Neural cell (in vitro differentiated cells): Measurements from ENCODE around the gene VN1R5. TPM values are rescaled to one million over a fixed set of nuclear protein-coding genes. Genes with fewer than 3 reads are reported as not detected.

ENCODE experiments used
- H2AFZ ChIP-seq: fragments of 200-600, 300-800 bp; sonication (generic), shearing (Covaris generic); 2 replicates; pipeline ENCODE4 v1.6.0; 2014; ENCODE audit warnings: low read depth, mild to moderate bottlenecking, antibody characterized with exemption, low read length, moderate library complexity
- H3F3A ChIP-seq: fragments of 200-600 bp; shearing (Covaris generic); 2 replicates; pipeline ENCODE4 v1.6.1; 2016; ENCODE audit warnings: mild to moderate bottlenecking, moderate library complexity, mixed read lengths, antibody characterized with exemption, low read length; ENCODE audit not compliant: insufficient read depth, poor library complexity, severe bottlenecking
- H3K27ac ChIP-seq: fragments of 200-600, 300-800 bp; sonication (generic), shearing (Covaris generic); 2 replicates; pipeline ENCODE4 v1.5.1; 2014; ENCODE audit warnings: mild to moderate bottlenecking, low read length, moderate library complexity
- H3K27me3 ChIP-seq: fragments of 300-800, 200-600 bp; sonication (generic), shearing (Covaris generic); 2 replicates; pipeline ENCODE4 v1.6.0; 2014; ENCODE audit warnings: mild to moderate bottlenecking, low read depth, low read length, moderate library complexity; ENCODE audit not compliant: insufficient read depth
- H3K36me3 ChIP-seq: fragments of 300-800, 200-600 bp; sonication (generic), shearing (Covaris generic); 2 replicates; pipeline ENCODE4 v1.5.1; 2014; ENCODE audit warnings: mild to moderate bottlenecking, antibody characterized with exemption, low read length, moderate library complexity; ENCODE audit not compliant: insufficient read depth
- H3K4me2 ChIP-seq: fragments of 300-800, 200-600 bp; sonication (generic), shearing (Covaris generic); 2 replicates; pipeline ENCODE4 v1.6.0; 2014; ENCODE audit warnings: mild to moderate bottlenecking, low read length
- H3K4me3 ChIP-seq: fragments of 300-800, 200-600 bp; sonication (generic), shearing (Covaris generic); 2 replicates; pipeline ENCODE4 v1.5.1; 2014; ENCODE audit warnings: mild to moderate bottlenecking, low read length, moderate library complexity
- H3K79me2 ChIP-seq: fragments of 200-600 bp; shearing (Covaris generic); replicated peaks from 2 replicates; pipeline ENCODE4 v1.6.0; 2014; ENCODE audit warnings: mild to moderate bottlenecking, low read length, moderate library complexity; ENCODE audit not compliant: insufficient read depth
- H3K9ac ChIP-seq: fragments of 300-800, 200-600 bp; sonication (generic), shearing (Covaris generic); 2 replicates; pipeline ENCODE4 v1.6.1; 2016; ENCODE audit warnings: mild to moderate bottlenecking, low read length, mixed read lengths
- H3K9me2 ChIP-seq: fragments of 200-600 bp; shearing (Covaris generic); 2 replicates; pipeline ENCODE4 v1.6.1; 2016; ENCODE audit warnings: mild to moderate bottlenecking, low read length, mixed read lengths; ENCODE audit not compliant: insufficient read depth
- H3K9me3 ChIP-seq: fragments of 200-600, 300-800 bp; sonication (generic), shearing (Covaris generic); 2 replicates; pipeline ENCODE4 v1.6.1; 2016; ENCODE audit warnings: mild to moderate bottlenecking, mixed run types, low read length, moderate library complexity, mixed read lengths
- H4K20me1 ChIP-seq: fragments of 200-600 bp; shearing (Covaris generic); 2 replicates; pipeline ENCODE4 v1.6.1; 2016; ENCODE audit warnings: mild to moderate bottlenecking, mixed run types; ENCODE audit not compliant: insufficient read depth
- EP300 ChIP-seq: fragments of 450-650 bp; conservative IDR thresholded peaks from 2 replicates; pipeline ENCODE4 v1.6.1; 2014; ENCODE audit warnings: antibody characterized with exemption, mild to moderate bottlenecking, moderate library complexity; ENCODE audit not compliant: poor library complexity, severe bottlenecking
- EZH2 ChIP-seq: fragments of 200-600, 300-800 bp; shearing (Covaris generic), sonication (generic); IDR thresholded peaks from 2 replicates; pipeline ENCODE4 v1.6.1; 2014; ENCODE audit warnings: antibody characterized with exemption, low read length, borderline replicate concordance, mild to moderate bottlenecking; ENCODE audit not compliant: insufficient read depth, poor library complexity, severe bottlenecking
- MXI1 ChIP-seq: fragments of 450-650 bp; conservative IDR thresholded peaks from 2 replicates; pipeline ENCODE4 v1.6.1; 2014; ENCODE audit warnings: antibody characterized with exemption, mild to moderate bottlenecking; ENCODE audit not compliant: poor library complexity, severe bottlenecking
- POLR2AphosphoS5 ChIP-seq: IDR thresholded peaks from 2 replicates; pipeline ENCODE4 v1.6.1; 2012
- RAD21 ChIP-seq: fragments of 450-650 bp; conservative IDR thresholded peaks from 2 replicates; pipeline ENCODE4 v1.6.1; 2014; ENCODE audit warnings: antibody characterized with exemption, mild to moderate bottlenecking, moderate library complexity
- SMC3 ChIP-seq: fragments of 450-650 bp; conservative IDR thresholded peaks from 2 replicates; pipeline ENCODE4 v1.6.1; 2014; ENCODE audit warnings: antibody characterized with exemption, mild to moderate bottlenecking, moderate library complexity; ENCODE audit not compliant: poor library complexity
- TAF1 ChIP-seq: IDR thresholded peaks from 2 replicates; pipeline ENCODE4 v1.6.1; 2012; ENCODE audit warnings: low read depth
- polyA plus RNA-seq: library from polyadenylated mRNA; depleted of rRNA; stranded (reverse); fragments of >200 nt; gene quantifications from 2 replicates; pipeline ENCODE4 v1.2.3, GENCODE V29; 2014
- TF ChIP-seq, protein P1 (sequence below): fragments of 450-650 bp; IDR thresholded peaks from 2 replicates; pipeline ENCODE4 v1.5.1; 2014; ENCODE audit warnings: antibody characterized with exemption, mild to moderate bottlenecking, moderate library complexity; ENCODE audit not compliant: poor library complexity, severe bottlenecking
- TF ChIP-seq, protein P2 (sequence below): IDR thresholded peaks from 2 replicates; pipeline ENCODE4 v1.6.1; 2012; ENCODE audit warnings: borderline replicate concordance

Gene VN1R5
- polyA plus RNA-seq, 1 donor from 2014 or later: not detected

DNA sequence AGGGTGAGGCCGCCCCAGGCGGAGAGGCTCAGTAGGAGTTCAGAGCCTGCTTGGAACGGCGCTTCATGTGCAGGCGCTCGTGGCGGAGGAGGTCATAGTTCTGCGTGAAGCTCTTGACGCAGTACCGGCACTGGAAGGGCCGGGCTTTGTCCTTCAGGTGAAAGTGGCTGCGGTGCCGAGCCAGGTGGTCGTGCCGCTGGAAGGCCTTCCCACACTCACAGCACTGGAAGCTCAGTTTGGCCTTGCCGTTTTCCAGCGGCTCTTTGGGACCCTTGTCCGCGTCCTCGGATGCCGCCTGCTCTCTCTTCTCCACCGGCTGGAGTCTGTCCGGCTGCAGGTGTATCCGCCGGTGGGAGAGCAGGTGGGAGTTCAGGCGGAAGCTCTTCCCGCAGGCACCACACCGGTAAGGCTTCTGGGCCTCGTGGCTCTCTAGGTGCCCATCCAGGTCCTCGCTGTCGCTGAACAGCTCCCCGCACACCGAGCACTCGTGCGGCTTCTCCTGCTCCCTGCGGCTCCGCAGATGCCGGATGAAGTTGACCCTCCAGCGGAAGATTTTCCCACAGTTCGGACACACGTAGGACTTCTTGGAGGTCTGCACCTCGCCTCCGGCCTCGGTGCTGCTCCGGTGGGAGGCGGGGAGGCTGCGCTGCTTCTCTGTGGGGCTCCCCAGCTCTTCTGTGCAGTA lies 44.8 kb downstream of the VN1R5 start:
- Histone ChIP-seq H3K9me3 (no peaks in the 10 kb centered on the region), H3K27me3 (no peaks in the 10 kb centered on the region), H3K36me3 (no peaks in the 10 kb centered on the region), H3K27ac (no peak overlapping the region), H3K4me2 (no peak overlapping the region), H3K79me2 (no peaks in the 10 kb centered on the region), H2AFZ (no peak overlapping the region), H3K9me2 (no peaks in the 10 kb centered on the region), H4K20me1 (no peaks in the 10 kb centered on the region), H3K4me3 (no peak overlapping the region), H3K9ac (no peak overlapping the region), H3F3A (no peaks in the 10 kb centered on the region)
- TF ChIP-seq TAF1 (no peak), MXI1 (no peak), SMC3 (no peak), EP300 (no peak), EZH2 (no peak), POLR2AphosphoS5 (no peak), RAD21 (no peak)
- TF ChIP-seq, protein P1, sequence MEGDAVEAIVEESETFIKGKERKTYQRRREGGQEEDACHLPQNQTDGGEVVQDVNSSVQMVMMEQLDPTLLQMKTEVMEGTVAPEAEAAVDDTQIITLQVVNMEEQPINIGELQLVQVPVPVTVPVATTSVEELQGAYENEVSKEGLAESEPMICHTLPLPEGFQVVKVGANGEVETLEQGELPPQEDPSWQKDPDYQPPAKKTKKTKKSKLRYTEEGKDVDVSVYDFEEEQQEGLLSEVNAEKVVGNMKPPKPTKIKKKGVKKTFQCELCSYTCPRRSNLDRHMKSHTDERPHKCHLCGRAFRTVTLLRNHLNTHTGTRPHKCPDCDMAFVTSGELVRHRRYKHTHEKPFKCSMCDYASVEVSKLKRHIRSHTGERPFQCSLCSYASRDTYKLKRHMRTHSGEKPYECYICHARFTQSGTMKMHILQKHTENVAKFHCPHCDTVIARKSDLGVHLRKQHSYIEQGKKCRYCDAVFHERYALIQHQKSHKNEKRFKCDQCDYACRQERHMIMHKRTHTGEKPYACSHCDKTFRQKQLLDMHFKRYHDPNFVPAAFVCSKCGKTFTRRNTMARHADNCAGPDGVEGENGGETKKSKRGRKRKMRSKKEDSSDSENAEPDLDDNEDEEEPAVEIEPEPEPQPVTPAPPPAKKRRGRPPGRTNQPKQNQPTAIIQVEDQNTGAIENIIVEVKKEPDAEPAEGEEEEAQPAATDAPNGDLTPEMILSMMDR: no peak
- TF ChIP-seq, protein P2, sequence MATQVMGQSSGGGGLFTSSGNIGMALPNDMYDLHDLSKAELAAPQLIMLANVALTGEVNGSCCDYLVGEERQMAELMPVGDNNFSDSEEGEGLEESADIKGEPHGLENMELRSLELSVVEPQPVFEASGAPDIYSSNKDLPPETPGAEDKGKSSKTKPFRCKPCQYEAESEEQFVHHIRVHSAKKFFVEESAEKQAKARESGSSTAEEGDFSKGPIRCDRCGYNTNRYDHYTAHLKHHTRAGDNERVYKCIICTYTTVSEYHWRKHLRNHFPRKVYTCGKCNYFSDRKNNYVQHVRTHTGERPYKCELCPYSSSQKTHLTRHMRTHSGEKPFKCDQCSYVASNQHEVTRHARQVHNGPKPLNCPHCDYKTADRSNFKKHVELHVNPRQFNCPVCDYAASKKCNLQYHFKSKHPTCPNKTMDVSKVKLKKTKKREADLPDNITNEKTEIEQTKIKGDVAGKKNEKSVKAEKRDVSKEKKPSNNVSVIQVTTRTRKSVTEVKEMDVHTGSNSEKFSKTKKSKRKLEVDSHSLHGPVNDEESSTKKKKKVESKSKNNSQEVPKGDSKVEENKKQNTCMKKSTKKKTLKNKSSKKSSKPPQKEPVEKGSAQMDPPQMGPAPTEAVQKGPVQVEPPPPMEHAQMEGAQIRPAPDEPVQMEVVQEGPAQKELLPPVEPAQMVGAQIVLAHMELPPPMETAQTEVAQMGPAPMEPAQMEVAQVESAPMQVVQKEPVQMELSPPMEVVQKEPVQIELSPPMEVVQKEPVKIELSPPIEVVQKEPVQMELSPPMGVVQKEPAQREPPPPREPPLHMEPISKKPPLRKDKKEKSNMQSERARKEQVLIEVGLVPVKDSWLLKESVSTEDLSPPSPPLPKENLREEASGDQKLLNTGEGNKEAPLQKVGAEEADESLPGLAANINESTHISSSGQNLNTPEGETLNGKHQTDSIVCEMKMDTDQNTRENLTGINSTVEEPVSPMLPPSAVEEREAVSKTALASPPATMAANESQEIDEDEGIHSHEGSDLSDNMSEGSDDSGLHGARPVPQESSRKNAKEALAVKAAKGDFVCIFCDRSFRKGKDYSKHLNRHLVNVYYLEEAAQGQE: no peak

DNA sequence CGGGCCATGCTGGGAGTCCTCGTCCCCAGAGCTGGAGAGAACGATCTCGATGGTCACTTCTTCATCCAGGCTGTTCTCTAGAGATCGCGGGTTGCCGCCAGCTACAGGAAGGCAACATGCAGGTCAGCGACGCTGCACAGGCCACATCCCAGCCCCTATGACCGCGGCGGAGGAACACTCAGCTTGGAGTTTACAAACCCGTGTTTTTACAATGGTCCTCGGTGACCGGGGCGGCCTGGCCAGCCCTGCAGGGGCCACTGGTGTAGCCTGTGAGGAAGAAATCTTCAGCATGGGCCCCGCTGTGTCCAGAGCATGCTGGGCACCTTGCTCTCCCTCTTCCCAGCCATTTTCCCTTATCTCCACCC lies 45.3 kb downstream of the VN1R5 start:
- Histone ChIP-seq H3K9me2 (no peaks in the 10 kb centered on the region), H2AFZ (no peak overlapping the region), H4K20me1 (no peaks in the 10 kb centered on the region), H3K79me2 (no peaks in the 10 kb centered on the region), H3K4me3 (no peak overlapping the region), H3K9ac (no peak overlapping the region), H3K4me2 (no peak overlapping the region), H3K36me3 (no peaks in the 10 kb centered on the region), H3K27me3 (no peaks in the 10 kb centered on the region), H3K9me3 (no peaks in the 10 kb centered on the region), H3F3A (no peaks in the 10 kb centered on the region), H3K27ac (no peak overlapping the region)
- TF ChIP-seq MXI1 (no peak), SMC3 (no peak), RAD21 (no peak), EZH2 (no peak), TAF1 (no peak), EP300 (no peak), POLR2AphosphoS5 (no peak)
- TF ChIP-seq, protein P1: no peak
- TF ChIP-seq, protein P2: no peak
